Left lung (tissue), 10 donors: Measurements from ENCODE around the gene INCA1. TPM values are rescaled to one million over a fixed set of nuclear protein-coding genes. Genes with fewer than 3 reads are reported as not detected.

Source experiments
- ATAC-seq: fragments of 200-7000 bp; cut with Tn5 transposase; one replicate; pipeline ENCODE4 v1.9.1; 2020; ENCODE audit warnings: moderate library complexity
- DNase-seq, 4 donors: peaks; one replicate each; pipeline ENCODE4 v3.0.0-alpha.2; 2013 to 2020
- H3K27ac ChIP-seq, 2 donors: fragments of 200-600 bp; sonication (generic) in 1 of 2; one replicate each; pipeline versions ENCODE4 v1.5.0 to v1.8.0; 2020 to 2021
- H3K27me3 ChIP-seq, 2 donors: fragments of 200-600 bp; sonication (generic) in 1 of 2; one replicate each; pipeline versions ENCODE4 v1.5.0 to v1.8.0; 2020 to 2021
- H3K36me3 ChIP-seq, 2 donors: fragments of 200-600 bp; sonication (generic) in 1 of 2; one replicate each; pipeline versions ENCODE4 v1.5.0 to v1.8.0; 2020 to 2021
- H3K4me1 ChIP-seq, 2 donors: fragments of 200-600 bp; one replicate each; pipeline ENCODE4 v1.8.0; 2021
- H3K4me3 ChIP-seq, 2 donors: fragments of 200-600 bp; sonication (generic) in 1 of 2; one replicate each; pipeline versions ENCODE4 v1.5.0 to v1.8.0; 2020 to 2021; ENCODE audit warnings: mild to moderate bottlenecking in 1 of 2
- H3K9me3 ChIP-seq, 2 donors: fragments of 200-600 bp; sonication (generic) in 1 of 2; one replicate each; pipeline versions ENCODE4 v1.5.0 to v1.8.0; 2020 to 2021
- intact Hi-C, 2 donors: fragments of 100-400 bp; cut with DNase I; formaldehyde crosslinking; loops; one replicate each; pipeline versions ENCODE4 v1.11.2 to v1.14.2; 2022
- polyA plus RNA-seq, 6 donors: library from polyadenylated mRNA; unstranded; fragments of 120-200 nt; gene quantifications; one replicate each; pipeline ENCODE4 v1.2.1, GENCODE V29; 2013; ENCODE audit not compliant: insufficient read length in 6 of 6
- total RNA-seq, 2 donors: library from RNA; stranded (reverse); fragmentation: NEBNext Ultra II Directional; extraction: Animal tissue kit (Norgen Biotek cat#: 25700); gene quantifications; one replicate each; pipeline ENCODE4 v1.2.1, GENCODE V29; 2021
- TF ChIP-seq, protein P1 (sequence below), 2 donors: fragments of 200-600 bp; sonication (generic) in 1 of 2; IDR thresholded peaks; one replicate each; pipeline versions ENCODE4 v1.5.0 to v1.8.0; 2021; ENCODE audit warnings: antibody characterized with exemption in 2 of 2
- donor health status: DM: no; HTN: yes; CAD: no.
- donor health status: DM: no; HTN: no; CAD: no.

The INCA1 gene
- total and polyA plus RNA-seq, 8 donors = 1.0 to 11.5 (median 8.6) TPM

DNA sequence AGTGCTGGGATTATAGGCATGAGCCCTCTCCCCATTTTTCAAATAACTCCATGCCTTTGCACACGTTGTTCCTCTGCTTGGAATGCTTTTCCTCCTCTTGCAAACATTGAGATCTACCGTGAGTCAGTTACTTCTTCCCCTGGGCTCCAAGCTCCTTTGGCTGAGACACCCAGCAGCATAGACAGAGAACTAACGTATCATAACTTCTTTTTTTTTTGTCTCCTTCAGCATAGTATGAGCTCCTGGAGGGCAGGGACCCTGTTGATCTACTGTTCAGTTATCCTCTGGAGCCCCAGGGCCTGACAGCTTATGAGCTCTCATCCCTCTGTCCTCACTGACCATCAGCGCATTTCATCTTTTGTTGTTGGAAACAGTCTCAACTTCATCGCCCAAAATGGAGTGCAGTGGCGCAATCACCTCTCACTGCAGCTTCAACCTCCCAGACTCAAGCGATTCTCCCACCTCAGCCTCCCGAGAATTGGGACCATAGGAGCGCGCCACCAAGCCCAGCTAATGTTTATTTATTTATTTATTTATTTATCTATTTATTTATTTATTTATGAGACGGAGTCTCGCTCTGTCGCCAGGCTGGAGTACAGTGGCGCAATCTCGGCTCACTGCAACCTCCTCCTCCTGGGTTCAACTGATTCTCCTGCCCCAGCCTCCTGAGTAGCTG is 31.9 kb downstream of the INCA1 start:
- Histone ChIP-seq H3K4me3 (peak overlapping the region in 1 of 2 donors; percentile 67), H3K9me3 (no peaks in the 10 kb centered on the region), H3K4me1 (peaks cover 17 to 46% of the 10 kb centered on the region in 2 donors), H3K27me3 (no peaks in the 10 kb centered on the region), H3K27ac (peak overlapping the region; percentile 94 to 97), H3K36me3 (peaks cover 0 to 32% of the 10 kb centered on the region in 2 donors)
- intact Hi-C loops = no loop called here
- TF ChIP-seq, protein P1, sequence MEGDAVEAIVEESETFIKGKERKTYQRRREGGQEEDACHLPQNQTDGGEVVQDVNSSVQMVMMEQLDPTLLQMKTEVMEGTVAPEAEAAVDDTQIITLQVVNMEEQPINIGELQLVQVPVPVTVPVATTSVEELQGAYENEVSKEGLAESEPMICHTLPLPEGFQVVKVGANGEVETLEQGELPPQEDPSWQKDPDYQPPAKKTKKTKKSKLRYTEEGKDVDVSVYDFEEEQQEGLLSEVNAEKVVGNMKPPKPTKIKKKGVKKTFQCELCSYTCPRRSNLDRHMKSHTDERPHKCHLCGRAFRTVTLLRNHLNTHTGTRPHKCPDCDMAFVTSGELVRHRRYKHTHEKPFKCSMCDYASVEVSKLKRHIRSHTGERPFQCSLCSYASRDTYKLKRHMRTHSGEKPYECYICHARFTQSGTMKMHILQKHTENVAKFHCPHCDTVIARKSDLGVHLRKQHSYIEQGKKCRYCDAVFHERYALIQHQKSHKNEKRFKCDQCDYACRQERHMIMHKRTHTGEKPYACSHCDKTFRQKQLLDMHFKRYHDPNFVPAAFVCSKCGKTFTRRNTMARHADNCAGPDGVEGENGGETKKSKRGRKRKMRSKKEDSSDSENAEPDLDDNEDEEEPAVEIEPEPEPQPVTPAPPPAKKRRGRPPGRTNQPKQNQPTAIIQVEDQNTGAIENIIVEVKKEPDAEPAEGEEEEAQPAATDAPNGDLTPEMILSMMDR (IDR thresholded peaks at IDR 0.05) = no peak
- no peak for ATAC-seq
- no peak for DNase-seq

- Histone ChIP-seq H3K4me3 (no peak overlapping the region), H3K36me3 (peaks cover 0 to 32% of the 10 kb centered on the region in 2 donors), H3K9me3 (no peaks in the 10 kb centered on the region), H3K27me3 (no peaks in the 10 kb centered on the region), H3K4me1 (peaks cover 0 to 12% of the 10 kb centered on the region in 2 donors), H3K27ac (no peak overlapping the region)
- TF ChIP-seq, protein P1 (IDR thresholded peaks at IDR 0.05) = no peak
- no peak for ATAC-seq
- intact Hi-C loops = no loop called here
- no peak for DNase-seq
These were observed 36.9 kb downstream of the INCA1 start for GRCh38 chr17:4960279-4960922.

- intact Hi-C loops = no loop called here
- Histone ChIP-seq H3K36me3 (peaks cover 0 to 32% of the 10 kb centered on the region in 2 donors), H3K27ac (no peak overlapping the region), H3K27me3 (no peaks in the 10 kb centered on the region), H3K4me1 (peaks cover 0 to 8% of the 10 kb centered on the region in 2 donors), H3K4me3 (no peak overlapping the region), H3K9me3 (no peaks in the 10 kb centered on the region)
- no peak for DNase-seq
- TF ChIP-seq, protein P1 (IDR thresholded peaks at IDR 0.05) = no peak
- ATAC-seq = no peak
These were observed 37.9 kb downstream of the INCA1 start for GRCh38 chr17:4959261-4959965.

- no peak overlapping the region for H3K4me3 ChIP-seq
- H3K27ac ChIP-seq = no peak overlapping the region
- no peaks in the 10 kb centered on the region for H3K27me3 ChIP-seq
- ATAC-seq (no peak), DNase-seq (no peak)
- H3K4me1 ChIP-seq = no peaks in the 10 kb centered on the region
- TF ChIP-seq, protein P1 (IDR thresholded peaks at IDR 0.05) = no peak
- no peaks in the 10 kb centered on the region for H3K9me3 ChIP-seq
- peaks cover 0 to 32% of the 10 kb centered on the region in 2 donors for H3K36me3 ChIP-seq
- intact Hi-C loops = no loop called here
These were observed 39.2 kb downstream of the INCA1 start for GRCh38 chr17:4958102-4958501.
